ENCODE data around the gene LKAAEAR1.

LKAAEAR1 gene

DNA sequence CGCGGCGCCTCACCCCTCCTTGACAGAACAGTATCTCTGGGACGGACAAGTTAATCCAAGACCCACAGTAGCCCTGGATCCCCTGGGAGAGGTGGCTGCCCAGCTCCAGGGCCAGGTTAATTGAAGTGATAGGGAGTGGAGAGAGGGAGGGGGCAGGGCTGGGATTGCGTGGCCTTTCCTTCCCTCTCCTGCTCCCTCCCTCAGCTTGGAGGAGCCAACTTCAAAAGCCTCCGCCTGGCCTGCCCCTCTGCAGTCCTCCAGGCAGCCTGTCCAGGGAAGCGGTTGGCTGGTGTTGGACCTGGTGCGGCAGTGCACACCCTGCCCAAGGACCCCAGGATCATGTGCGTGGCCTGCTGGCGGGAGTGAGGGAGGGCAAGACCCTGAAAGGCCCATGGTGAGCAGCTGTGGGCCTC is 48.3 kb downstream of the LKAAEAR1 start, which contains the start of gene C20orf204:
C20orf204 (plus strand) TSS at position 250 of the 413 bp plus-strand sequence; CDS start at position 392, 142 bp downstream.
- DNase-seq = no peak

DNA sequence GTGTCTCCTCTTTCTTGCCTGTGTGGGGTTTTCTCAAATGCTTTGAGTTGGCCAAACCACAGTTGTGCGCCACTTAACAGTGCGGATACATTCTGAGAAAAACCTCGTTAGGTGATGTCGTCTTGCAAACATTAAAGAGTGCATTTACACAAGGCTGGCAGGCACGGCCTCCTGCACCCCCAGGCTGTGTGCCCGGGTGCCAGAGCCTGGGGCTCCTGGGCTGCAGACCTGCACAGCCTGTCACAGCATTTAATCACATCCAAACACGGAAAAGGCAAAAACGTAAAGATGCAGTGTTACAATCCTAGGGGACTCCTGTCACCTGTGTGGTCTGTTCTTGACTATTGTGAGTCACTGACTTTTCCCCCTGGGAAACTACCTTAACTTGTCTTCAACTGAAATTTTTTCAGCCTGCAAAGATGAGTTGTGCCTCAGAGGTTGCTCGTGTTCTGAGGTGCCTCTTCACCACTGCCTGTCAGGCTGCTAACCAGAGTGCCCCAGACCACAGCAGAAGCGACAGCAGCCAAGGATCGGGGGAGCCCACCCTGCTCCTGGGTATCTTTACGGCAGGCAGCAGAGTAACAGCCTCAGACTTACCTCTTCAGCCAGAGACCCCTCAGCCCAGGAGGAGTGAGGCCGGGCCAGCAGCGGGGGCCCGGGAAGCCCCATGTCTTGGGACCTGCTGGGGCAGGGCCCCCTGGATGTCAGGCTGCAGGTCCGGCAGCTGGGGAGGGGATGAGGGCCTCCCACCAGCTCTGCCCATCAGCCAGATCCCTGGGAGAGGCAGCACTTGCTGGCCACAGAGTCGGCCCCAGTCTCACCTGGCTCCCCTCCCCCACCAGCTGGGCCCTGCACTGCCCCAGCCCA is 48.9 kb downstream of the LKAAEAR1 start:
- DNase-seq = no peak

DNA sequence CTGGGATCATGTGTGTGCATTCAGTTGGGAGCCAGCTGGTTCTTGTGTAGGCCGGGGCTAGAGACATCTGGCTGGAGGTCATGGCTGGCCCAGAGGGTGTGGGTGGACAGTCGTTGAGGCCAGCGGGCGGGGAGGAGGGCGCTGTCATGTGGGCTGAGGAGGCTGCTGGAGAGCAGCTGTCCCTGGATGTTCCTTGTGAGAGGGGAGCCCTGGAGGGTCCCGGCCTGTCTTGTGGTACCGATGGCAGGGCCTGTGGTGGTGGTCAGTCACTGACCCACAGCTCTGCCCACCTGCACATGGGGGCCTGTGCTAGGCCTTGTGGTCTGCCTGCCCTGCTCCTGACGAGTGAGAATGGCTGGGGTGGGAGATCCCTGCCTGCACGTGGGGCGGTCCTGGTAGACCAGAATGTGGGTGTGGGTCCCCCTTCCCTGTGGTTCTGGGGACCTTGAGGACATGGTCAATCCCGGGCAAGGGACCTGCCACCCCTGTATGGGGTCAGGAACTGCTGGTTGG is 50.2 kb downstream of the LKAAEAR1 start:
- no peak for DNase-seq
